IMR-90 (cell line): Measurements from ENCODE around the gene UTP11. TPM values are rescaled to one million over a fixed set of nuclear protein-coding genes. Genes with fewer than 3 reads are reported as not detected.

Experiments
- ATAC-seq: fragments of 200-7000 bp; cut with Tn5 transposase; 2 replicates; pipeline ENCODE4 v1.9.1; 2020; ENCODE audit warnings: low read depth, mild to moderate bottlenecking, moderate library complexity
- BruUV-seq: library from RNA; stranded (reverse); fragments of 400-500 nt; replicated peaks from 2 replicates; lab custom pipeline; 2021; lab: Mats Ljungman, UMichigan
- CTCF ChIA-PET: fragments of 300-600 bp; formaldehyde crosslinking; extraction: SDS; loops from one replicate; lab custom pipeline; 2021; ENCODE audit warnings: antibody characterized with exemption; lab: Yijun Ruan, JAX
- POLR2A ChIA-PET: fragments of 300-600 bp; sonication (Branson Sonifier 250); formaldehyde crosslinking; loops from one replicate; lab custom pipeline; 2022; ENCODE audit warnings: antibody characterized with exemption; ENCODE audit not compliant: unreplicated experiment; lab: Charles Lee
- DNase-seq: peaks from one replicate; pipeline ENCODE4 v3.0.0; 2013
- H2AFZ ChIP-seq: replicated peaks from 2 replicates; pipeline ENCODE3; 2013; ENCODE audit warnings: low read length, mild to moderate bottlenecking; ENCODE audit not compliant: poor library complexity
- H2AK5ac ChIP-seq: 2 replicates; pipeline ENCODE4 v1.6.1; 2013; ENCODE audit warnings: low read depth, low read length, inconsistent platforms
- H2AK9ac ChIP-seq: replicated peaks from 2 replicates; pipeline ENCODE3; 2013; ENCODE audit warnings: mild to moderate bottlenecking, low read depth, low read length, moderate library complexity; ENCODE audit not compliant: poor library complexity
- H2BK120ac ChIP-seq: 2 replicates; pipeline ENCODE4 v1.6.1; 2013; ENCODE audit warnings: low read depth, low read length, inconsistent platforms
- H2BK15ac ChIP-seq: 3 replicates; pipeline ENCODE4 v1.6.1; 2013; ENCODE audit warnings: low read depth, low read length, inconsistent platforms
- H2BK20ac ChIP-seq: 2 replicates; pipeline ENCODE4 v1.6.1; 2013; ENCODE audit warnings: low read depth, mild to moderate bottlenecking, inconsistent platforms, low read length, moderate library complexity
- H2BK5ac ChIP-seq: 2 replicates; pipeline ENCODE4 v1.6.1; 2013; ENCODE audit warnings: mild to moderate bottlenecking, low read depth, low read length, inconsistent platforms; ENCODE audit not compliant: poor library complexity, severe bottlenecking
- H3K14ac ChIP-seq: replicated peaks from 2 replicates; pipeline ENCODE4 v1.6.1; 2013; ENCODE audit warnings: low read depth, low read length, inconsistent platforms
- H3K18ac ChIP-seq: 2 replicates; pipeline ENCODE4 v1.6.1; 2013; ENCODE audit warnings: low read depth, low read length, control low read depth
- H3K23ac ChIP-seq: 2 replicates; pipeline ENCODE4 v1.6.1; 2013; ENCODE audit warnings: low read depth, low read length, inconsistent platforms
- H3K27ac ChIP-seq: 2 replicates; pipeline ENCODE4 v1.5.1; 2013; ENCODE audit warnings: mild to moderate bottlenecking, control low read depth, low read length; ENCODE audit not compliant: insufficient read depth
- H3K27me3 ChIP-seq: 2 replicates; pipeline ENCODE4 v1.6.1; 2013; ENCODE audit warnings: low read length; ENCODE audit not compliant: control insufficient read depth, insufficient read depth
- H3K36me3 ChIP-seq: 2 replicates; pipeline ENCODE4 v1.6.1; 2013; ENCODE audit warnings: low read length, mixed read lengths; ENCODE audit not compliant: control insufficient read depth, insufficient read depth
- H3K4ac ChIP-seq: 2 replicates; pipeline ENCODE4 v1.6.1; 2013; ENCODE audit warnings: low read depth, low read length, inconsistent platforms
- H3K4me1 ChIP-seq: 2 replicates; pipeline ENCODE4 v1.6.1; 2013; ENCODE audit warnings: low read length, mixed read lengths; ENCODE audit not compliant: control insufficient read depth, insufficient read depth
- H3K4me2 ChIP-seq: 2 replicates; pipeline ENCODE4 v1.6.1; 2013; ENCODE audit warnings: low read depth, mild to moderate bottlenecking, control low read depth, low read length, moderate library complexity
- H3K4me3 ChIP-seq: 2 replicates; pipeline ENCODE4 v1.5.1; 2013; ENCODE audit warnings: low read depth, mild to moderate bottlenecking, control low read depth, low read length, moderate library complexity; ENCODE audit not compliant: insufficient read depth
- H3K56ac ChIP-seq: 2 replicates; pipeline ENCODE4 v1.6.1; 2013; ENCODE audit warnings: low read length, inconsistent platforms; ENCODE audit not compliant: insufficient read depth; ENCODE audit errors: extremely low read depth
- H3K79me1 ChIP-seq, 2 experiments: 2 replicates each; pipeline ENCODE4 v1.6.1; 2013; ENCODE audit warnings: low read length in 2 of 2, inconsistent platforms in 1 of 2, low read depth in 1 of 2
- H3K9ac ChIP-seq: 2 replicates; pipeline ENCODE4 v1.6.1; 2013; ENCODE audit warnings: low read depth, low read length, control low read depth
- H3K9me1 ChIP-seq: 2 replicates; pipeline ENCODE4 v1.6.1; 2013; ENCODE audit warnings: low read length, inconsistent platforms; ENCODE audit not compliant: insufficient read depth
- H3K9me3 ChIP-seq: 2 replicates; pipeline ENCODE4 v1.6.1; 2013; ENCODE audit warnings: low read length; ENCODE audit not compliant: control insufficient read depth, insufficient read depth
- H4K20me1 ChIP-seq: 2 replicates; pipeline ENCODE4 v1.6.1; 2013; ENCODE audit warnings: low read length, inconsistent platforms; ENCODE audit not compliant: insufficient read depth
- H4K5ac ChIP-seq: 2 replicates; pipeline ENCODE4 v1.6.1; 2013; ENCODE audit warnings: mild to moderate bottlenecking, low read depth, low read length, control low read depth
- H4K8ac ChIP-seq, 2 experiments: 2 replicates each; pipeline ENCODE4 v1.6.1; 2013; ENCODE audit warnings: low read depth in 2 of 2, low read length in 2 of 2, control low read depth in 1 of 2, inconsistent platforms in 1 of 2
- H4K91ac ChIP-seq: 2 replicates; pipeline ENCODE4 v1.6.1; 2013; ENCODE audit warnings: low read depth, low read length, inconsistent platforms; ENCODE audit not compliant: insufficient read depth
- CEBPB ChIP-seq: IDR thresholded peaks from 2 replicates; pipeline ENCODE4 v1.6.1; 2012; ENCODE audit warnings: low read depth, low read length, improper control_type of control experiment
- CTCF ChIP-seq: conservative IDR thresholded peaks from 2 replicates; pipeline ENCODE4 v1.5.1; 2012; ENCODE audit warnings: mild to moderate bottlenecking, low read depth, low read length, improper control_type of control experiment
- RAD21 ChIP-seq: IDR thresholded peaks from 2 replicates; pipeline ENCODE4 v1.6.1; 2012; ENCODE audit warnings: low read length, improper control_type of control experiment
- WGBS, 2 experiments: methylation state at CpG; one replicate each; pipeline versions ENCODE4 v1.1.5 to v1.1.7; 2013; ENCODE audit warnings: missing lambda C conversion rate in 2 of 2; ENCODE audit not compliant: insufficient read length in 1 of 2; ENCODE audit errors: extremely low coverage in 2 of 2; 5-methylcytosine and 5-hydroxymethylcytosine counted together
- dilution Hi-C: fragments of 300-500 bp; cut with HindIII; formaldehyde crosslinking; loops from one replicate; pipeline ENCODE4 v1.14.3; 2018; ENCODE audit warnings: low sequenced_read_pairs; ENCODE audit not compliant: unreplicated experiment
- in situ Hi-C: fragments of 300-500 bp; cut with MboI; formaldehyde crosslinking; loops from 3 replicates; pipeline ENCODE4 v1.14.3; 2019; ENCODE audit warnings: low sequenced_read_pairs, inconsistent platforms, mixed read lengths
- intact Hi-C: fragments of 100-400 bp; cut with micrococcal nuclease; formaldehyde crosslinking; loops from 2 replicates; pipeline ENCODE4 v1.10.0; 2022
- polyA plus RNA-seq, 3 experiments: library from polyadenylated mRNA; depleted of rRNA; stranded (reverse); fragments of >200 nt; gene quantifications; 2 replicates each; pipeline ENCODE4 v1.2.3, GENCODE V29; 2012; ENCODE audit warnings: low replicate concordance in 1 of 3
- total RNA-seq: library from RNA; depleted of rRNA; stranded (reverse); fragments of >200 nt; gene quantifications from 2 replicates; pipeline ENCODE4 v1.2.3, GENCODE V29; 2012

The UTP11 gene
- total and polyA plus RNA-seq, 2 of the 4 experiments (the other 2 are of a cell fraction), result 22.0 to 27.8 TPM

GRCh38 chr1:38037221-38037939, 24.8 kb downstream of the UTP11 start:
- no peak overlapping the region for H2BK20ac ChIP-seq
- H3K9me3 ChIP-seq, result no peaks in the 10 kb centered on the region
- H3K36me3 ChIP-seq, result no peaks in the 10 kb centered on the region
- BruUV-seq, result no TSS peak
- no peak overlapping the region for H3K23ac ChIP-seq
- no peak overlapping the region for H3K4me2 ChIP-seq
- peak; percentile 40 for TF ChIP-seq RAD21
- peak; percentile 31 for TF ChIP-seq CTCF
- TF ChIP-seq CEBPB, result no peak
- no peaks in the 10 kb centered on the region for H3K4me1 ChIP-seq
- H3K18ac ChIP-seq, result no peak overlapping the region
- H2AFZ ChIP-seq, result no peak overlapping the region
- H3K9ac ChIP-seq, result no peak overlapping the region
- no peak overlapping the region for H2AK9ac ChIP-seq
- no peak overlapping the region for H3K56ac ChIP-seq
- no peak overlapping the region for H2BK5ac ChIP-seq
- no CpG with 5 or more reads among the region's 5 CpGs for WGBS, 2 experiments
- H4K8ac ChIP-seq, result no peak overlapping the region
- no peak overlapping the region for H2BK120ac ChIP-seq
- peaks cover 38% of the 10 kb centered on the region for H3K27me3 ChIP-seq
- DNase-seq (no peak), ATAC-seq (no peak)
- H3K14ac ChIP-seq, result no peak overlapping the region
- intact Hi-C loops (loop anchor here (10.0 kb wide), 1 partner anchor 437 kb away; no protein-coding TSS in a partner anchor), in situ Hi-C loops (no loop called here), dilution Hi-C loops (no loop called here)
- no peak overlapping the region for H3K27ac ChIP-seq
- H3K9me1 ChIP-seq, result no peaks in the 10 kb centered on the region
- H2BK15ac ChIP-seq, result no peak overlapping the region
- H4K5ac ChIP-seq, result no peak overlapping the region
- no peak overlapping the region for H3K4me3 ChIP-seq
- no peak overlapping the region for H3K4ac ChIP-seq
- no peaks in the 10 kb centered on the region for H4K20me1 ChIP-seq
- H4K91ac ChIP-seq, result no peak overlapping the region
- H2AK5ac ChIP-seq, result no peak overlapping the region
- ChIA-PET POLR2A (no interaction called here), CTCF (no interaction called here)
- H3K79me1 ChIP-seq, result no peaks in the 10 kb centered on the region
